Body of pancreas (tissue), 4 donors: Measurements from ENCODE around the gene BTBD3.
A peak's percentile ranks its signal among the peaks of the same experiment; 100 is the strongest.

Source experiments
- POLR2A ChIP-seq, 3 donors: fragments of 450-650 bp; IDR thresholded peaks; one replicate each; pipeline ENCODE4 v1.6.1; 2016; ENCODE audit warnings: antibody characterized with exemption in 3 of 3, mild to moderate bottlenecking in 2 of 3
- TF ChIP-seq, protein P1 (sequence below), 7 experiments: fragments of 450-650 bp in 4 of 7; fragments of 200-600 bp in 3 of 7; sonication (generic) in 3 of 7; IDR thresholded peaks; one replicate each; pipeline ENCODE4 v1.5.1; 2016 to 2019; ENCODE audit warnings: antibody characterized with exemption in 7 of 7

DNA sequence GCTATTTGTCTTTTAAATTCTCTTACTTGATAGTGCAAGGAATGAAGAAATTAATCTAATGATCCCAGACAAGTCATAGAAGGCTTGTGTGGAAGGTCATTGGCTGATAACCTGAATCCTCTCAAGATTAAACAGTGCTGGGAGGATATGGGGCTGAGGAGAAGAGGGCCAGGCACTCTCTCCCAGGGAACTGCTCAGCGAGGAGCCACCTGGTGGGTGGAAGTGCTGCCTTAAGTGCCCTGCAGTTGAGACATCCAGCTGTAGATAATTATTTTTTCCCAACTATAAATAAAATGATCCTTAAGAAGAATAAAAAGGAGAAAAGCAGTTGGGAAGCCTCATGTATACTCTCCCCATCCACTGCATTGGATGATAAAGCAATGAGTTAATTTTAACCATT is 47.9 kb downstream of the BTBD3 start:
- TF ChIP-seq, protein P1, sequence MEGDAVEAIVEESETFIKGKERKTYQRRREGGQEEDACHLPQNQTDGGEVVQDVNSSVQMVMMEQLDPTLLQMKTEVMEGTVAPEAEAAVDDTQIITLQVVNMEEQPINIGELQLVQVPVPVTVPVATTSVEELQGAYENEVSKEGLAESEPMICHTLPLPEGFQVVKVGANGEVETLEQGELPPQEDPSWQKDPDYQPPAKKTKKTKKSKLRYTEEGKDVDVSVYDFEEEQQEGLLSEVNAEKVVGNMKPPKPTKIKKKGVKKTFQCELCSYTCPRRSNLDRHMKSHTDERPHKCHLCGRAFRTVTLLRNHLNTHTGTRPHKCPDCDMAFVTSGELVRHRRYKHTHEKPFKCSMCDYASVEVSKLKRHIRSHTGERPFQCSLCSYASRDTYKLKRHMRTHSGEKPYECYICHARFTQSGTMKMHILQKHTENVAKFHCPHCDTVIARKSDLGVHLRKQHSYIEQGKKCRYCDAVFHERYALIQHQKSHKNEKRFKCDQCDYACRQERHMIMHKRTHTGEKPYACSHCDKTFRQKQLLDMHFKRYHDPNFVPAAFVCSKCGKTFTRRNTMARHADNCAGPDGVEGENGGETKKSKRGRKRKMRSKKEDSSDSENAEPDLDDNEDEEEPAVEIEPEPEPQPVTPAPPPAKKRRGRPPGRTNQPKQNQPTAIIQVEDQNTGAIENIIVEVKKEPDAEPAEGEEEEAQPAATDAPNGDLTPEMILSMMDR (IDR thresholded peaks at IDR 0.05), result peak in 3 of 7 experiments; percentile 20 to 35 (median 26)
- no peak for TF ChIP-seq POLR2A (IDR thresholded peaks at IDR 0.05)
